HCT116 (cell line): ENCODE results near the gene STK4. TPM values are rescaled to one million over a fixed set of nuclear protein-coding genes. Genes with fewer than 3 reads are reported as not detected.

ENCODE experiments used
- ATAC-seq: fragments of 200-7000 bp; cut with Tn5 transposase; 2 replicates; pipeline ENCODE4 v1.9.1; 2020; ENCODE audit warnings: mild to moderate bottlenecking, moderate library complexity
- BruUV-seq: library from RNA; stranded (reverse); fragments of 400-500 nt; replicated peaks from 2 replicates; lab custom pipeline; 2021; lab: Mats Ljungman, UMichigan
- CTCF ChIA-PET: fragments of 300-600 bp; sonication (Branson Sonifier 250); formaldehyde crosslinking; loops from one replicate; lab custom pipeline; 2021; ENCODE audit warnings: antibody characterized with exemption; lab: Charles Lee
- POLR2A ChIA-PET: fragments of 300-600, 350-600 bp; sonication (Branson Sonifier 250); formaldehyde crosslinking; loops from one replicate; lab custom pipeline; 2021; ENCODE audit warnings: antibody characterized with exemption; lab: Charles Lee
- RAD21 ChIA-PET, 2 experiments: fragments of 300-600 bp; sonication (Branson Sonifier 250); formaldehyde crosslinking; loops; one replicate each; lab custom pipeline; 2023; ENCODE audit warnings: low total read pairs in 2 of 2; ENCODE audit not compliant: uncharacterized antibody in 2 of 2, unreplicated experiment in 2 of 2, low non-redundant PET in 1 of 2; lab: Charles Lee
- DNase-seq: peaks from one replicate; pipeline ENCODE4 v3.0.0-alpha.2; 2010; ENCODE audit warnings: low read depth, low spot score
- H2AFZ ChIP-seq: fragments of 200-600 bp; shearing (Covaris generic), sonication (generic); 2 replicates; pipeline ENCODE4 v1.6.1; 2017; ENCODE audit warnings: low read depth, mixed run types, mixed read lengths, antibody characterized with exemption, low read length; ENCODE audit not compliant: poor library complexity, severe bottlenecking
- H3K27ac ChIP-seq: 2 replicates; pipeline ENCODE4 v1.5.1; 2012; ENCODE audit warnings: low read depth, low read length
- H3K27me3 ChIP-seq: fragments of 200-600 bp; sonication (generic); 2 replicates; pipeline ENCODE4 v1.6.1; 2016; ENCODE audit warnings: mixed run types, low read length, mixed read lengths; ENCODE audit not compliant: insufficient read depth
- H3K36me3 ChIP-seq, 2 experiments: fragments of 200-500 bp in 1 of 2; fragments of 200-600 bp in 1 of 2; sonication (Bioruptor generic) in 1 of 2; sonication (generic) in 1 of 2; 2 replicates each; pipeline versions ENCODE4 v1.5.1 to v1.6.1; 2014 to 2016; ENCODE audit warnings: low read length in 2 of 2, inconsistent platforms in 1 of 2, mixed read lengths in 1 of 2, mixed run types in 1 of 2; ENCODE audit not compliant: insufficient read depth in 2 of 2, control insufficient read depth in 1 of 2
- H3K4me1 ChIP-seq, 2 experiments: fragments of 200-600 bp in 1 of 2; sonication (generic) in 1 of 2; 2 replicates each; pipeline versions ENCODE4 v1.5.1 to v1.6.1; 2012 to 2017; ENCODE audit warnings: low read length in 2 of 2, inconsistent platforms in 1 of 2, mild to moderate bottlenecking in 1 of 2, mixed read lengths in 1 of 2, mixed run types in 1 of 2, moderate library complexity in 1 of 2; ENCODE audit not compliant: insufficient read depth in 2 of 2, control insufficient read depth in 1 of 2
- H3K4me2 ChIP-seq: fragments of 200-600 bp; sonication (generic); 2 replicates; pipeline ENCODE4 v1.6.1; 2017; ENCODE audit warnings: mixed run types, low read length, mixed read lengths
- H3K4me3 ChIP-seq, 2 experiments: fragments of 200-600 bp in 1 of 2; sonication (generic) in 1 of 2; replicated peaks in 1 of 2; 2 replicates each; pipeline ENCODE4 v1.5.1; 2011 to 2016; ENCODE audit warnings: low read length in 2 of 2, control low read depth in 1 of 2, low read depth in 1 of 2, mild to moderate bottlenecking in 1 of 2, mixed read lengths in 1 of 2, mixed run types in 1 of 2
- H3K79me2 ChIP-seq: fragments of 200-600 bp; sonication (generic); 2 replicates; pipeline ENCODE4 v1.6.1; 2017; ENCODE audit warnings: mild to moderate bottlenecking, mixed run types, low read length, moderate library complexity, mixed read lengths; ENCODE audit not compliant: insufficient read depth
- H3K9ac ChIP-seq: fragments of 200-600 bp; sonication (generic); 2 replicates; pipeline ENCODE4 v1.6.1; 2016; ENCODE audit warnings: low read length, mixed read lengths
- H3K9me2 ChIP-seq: fragments of 200-600 bp; sonication (generic), shearing (Covaris generic); 2 replicates; pipeline ENCODE4 v1.6.1; 2017; ENCODE audit warnings: mixed run types, mild to moderate bottlenecking, moderate library complexity; ENCODE audit not compliant: insufficient read depth
- H3K9me3 ChIP-seq, 2 experiments: fragments of 200-500 bp in 1 of 2; fragments of 200-600 bp in 1 of 2; sonication (Bioruptor generic) in 1 of 2; sonication (generic) in 1 of 2; 2 replicates each; pipeline ENCODE4 v1.6.1; 2014 to 2017; ENCODE audit warnings: low read length in 2 of 2, mixed read lengths in 2 of 2, inconsistent platforms in 1 of 2, low read depth in 1 of 2, mild to moderate bottlenecking in 1 of 2, mixed run types in 1 of 2, moderate library complexity in 1 of 2; ENCODE audit not compliant: control insufficient read depth in 1 of 2, insufficient read depth in 1 of 2
- H4K20me1 ChIP-seq: fragments of 200-600 bp; sonication (generic), shearing (Covaris generic); 2 replicates; pipeline ENCODE4 v1.6.1; 2017; ENCODE audit warnings: mixed run types, mild to moderate bottlenecking, moderate library complexity; ENCODE audit not compliant: insufficient read depth
- CEBPB ChIP-seq: IDR thresholded peaks from 2 replicates; pipeline ENCODE4 v1.6.1; 2012; ENCODE audit warnings: low read depth
- CTCF ChIP-seq, 3 experiments: fragments of 200-600 bp in 1 of 3; sonication (generic) in 1 of 3; IDR thresholded peaks in 2 of 3; conservative IDR thresholded peaks in 1 of 3; 2 replicates each; pipeline ENCODE4 v1.5.1; 2012 to 2017; ENCODE audit warnings: low read depth in 2 of 3, low read length in 2 of 3, antibody characterized with exemption in 1 of 3, borderline replicate concordance in 1 of 3, control low read depth in 1 of 3, mild to moderate bottlenecking in 1 of 3, mixed read lengths in 1 of 3, mixed run types in 1 of 3, moderate library complexity in 1 of 3; ENCODE audit not compliant: insufficient read depth in 1 of 3
- FOSL1 ChIP-seq: IDR thresholded peaks from 2 replicates; pipeline ENCODE4 v1.6.1; 2012; ENCODE audit warnings: low read depth
- JUND ChIP-seq: IDR thresholded peaks from 2 replicates; pipeline ENCODE4 v1.6.1; 2012
- POLR2A ChIP-seq: IDR thresholded peaks from 2 replicates; pipeline ENCODE4 v1.7.0; 2011; ENCODE audit warnings: borderline replicate concordance; ENCODE audit not compliant: insufficient read depth, insufficient read length; ENCODE audit errors: extremely low read depth
- POLR2AphosphoS5 ChIP-seq: IDR thresholded peaks from 2 replicates; pipeline ENCODE4 v1.6.1; 2011; ENCODE audit warnings: mild to moderate bottlenecking, low read depth, low read length, moderate library complexity
- SIN3A ChIP-seq: IDR thresholded peaks from 2 replicates; pipeline ENCODE4 v1.6.1; 2012; ENCODE audit warnings: low read depth
- SP1 ChIP-seq: IDR thresholded peaks from 2 replicates; pipeline ENCODE4 v1.6.1; 2012; ENCODE audit warnings: low read depth
- SRF ChIP-seq: IDR thresholded peaks from 2 replicates; pipeline ENCODE4 v1.6.1; 2012; ENCODE audit warnings: low read depth
- TCF7L2 ChIP-seq: IDR thresholded peaks from 2 replicates; pipeline ENCODE4 v1.7.0; 2011; ENCODE audit warnings: borderline replicate concordance, inconsistent platforms; ENCODE audit not compliant: insufficient read depth, insufficient read length; ENCODE audit errors: extremely low read depth
- YY1 ChIP-seq: IDR thresholded peaks from 2 replicates; pipeline ENCODE4 v1.6.1; 2011; ENCODE audit warnings: low read length, low read depth, moderate library complexity, mild to moderate bottlenecking; ENCODE audit not compliant: insufficient replicate concordance; ENCODE audit errors: extremely low read depth
- ZFX ChIP-seq: fragments of 450-650 bp; IDR thresholded peaks from 2 replicates; pipeline ENCODE4 v1.6.1; 2017
- intact Hi-C: fragments of 100-400 bp; cut with micrococcal nuclease; formaldehyde crosslinking; loops from 2 replicates; pipeline ENCODE4 v1.10.0; 2022
- total RNA-seq: library from RNA; stranded (reverse); gene quantifications from one replicate; pipeline ENCODE4 v1.2.1, GENCODE V29; 2021; ENCODE audit not compliant: unreplicated experiment
- TF ChIP-seq, protein P1 (sequence below): IDR thresholded peaks from 2 replicates; pipeline ENCODE4 v1.6.1; 2012
- TF ChIP-seq, protein P2 (sequence below): IDR thresholded peaks from 2 replicates; pipeline ENCODE4 v1.6.1; 2012
- TF ChIP-seq, protein P3 (sequence below): IDR thresholded peaks from 2 replicates; pipeline ENCODE4 v1.6.1; 2012; ENCODE audit warnings: low read depth

STK4 gene
- total RNA-seq, 1 experiment from 2014 or later = 45.4 TPM

GRCh38 chr20:45008521-45009049 lies 42.3 kb downstream of the STK4 start:
- CTCF ChIA-PET = no interaction called here
- Histone ChIP-seq H3K4me3 (no peak overlapping the region), H3K27ac (no peak overlapping the region), H3K27me3 (no peaks in the 10 kb centered on the region), H3K4me2 (no peak overlapping the region), H3K9me3 (no peaks in the 10 kb centered on the region), H3K9ac (no peak overlapping the region), H4K20me1 (no peaks in the 10 kb centered on the region), H3K79me2 (peaks cover 23% of the 10 kb centered on the region), H2AFZ (no peak overlapping the region), H3K36me3 (peaks cover 6% of the 10 kb centered on the region in 2 experiments; a peak in 2 of 4 replicates), H3K9me2 (no peaks in the 10 kb centered on the region), H3K4me1 (peaks cover 13 to 18% of the 10 kb centered on the region in 2 experiments)
- TF ChIP-seq POLR2AphosphoS5 = no peak
- no peak for TF ChIP-seq FOSL1
- BruUV-seq = no TSS peak
- intact Hi-C loops = no loop called here
- POLR2A ChIA-PET = no interaction called here
- ATAC-seq (no peak), DNase-seq (no peak)
- RAD21 ChIA-PET = no interaction called here

DNA sequence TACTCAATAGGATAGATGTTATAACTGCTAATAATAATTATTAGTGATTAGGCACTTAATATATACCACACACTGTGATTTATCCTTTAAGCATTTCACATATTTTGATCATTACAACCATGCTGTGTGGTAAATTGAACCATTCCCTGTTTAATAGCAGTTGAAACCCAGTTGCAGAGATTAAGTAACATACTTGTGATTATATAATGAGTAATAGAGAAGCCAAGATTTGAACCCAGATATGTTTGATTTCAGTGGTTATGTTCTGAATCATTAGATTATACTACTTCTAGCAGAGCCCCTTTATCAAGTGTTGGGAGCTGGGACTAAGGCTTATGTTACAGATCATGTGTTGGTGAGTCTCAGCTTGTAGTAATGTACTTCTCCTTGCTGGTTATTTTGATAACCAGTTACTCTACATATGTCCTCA lies 44.1 kb downstream of the STK4 start:
- TF ChIP-seq, protein P1, sequence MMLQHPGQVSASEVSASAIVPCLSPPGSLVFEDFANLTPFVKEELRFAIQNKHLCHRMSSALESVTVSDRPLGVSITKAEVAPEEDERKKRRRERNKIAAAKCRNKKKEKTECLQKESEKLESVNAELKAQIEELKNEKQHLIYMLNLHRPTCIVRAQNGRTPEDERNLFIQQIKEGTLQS = no peak
- TF ChIP-seq ZFX = no peak
- no peak for TF ChIP-seq SIN3A
- TF ChIP-seq CTCF (IDR thresholded peaks at IDR 0.05 in 2 of 3, conservative IDR thresholded peaks at IDR 0.05 in 1 of 3; ENCODE audit: borderline replicate concordance in 1 of 3, insufficient read depth in 1 of 3, low read depth in 2 of 3, low read length in 2 of 3) = no peak
- no peak for TF ChIP-seq SP1
- no peak for TF ChIP-seq TCF7L2
- no peak for TF ChIP-seq POLR2A
- TF ChIP-seq, protein P2, sequence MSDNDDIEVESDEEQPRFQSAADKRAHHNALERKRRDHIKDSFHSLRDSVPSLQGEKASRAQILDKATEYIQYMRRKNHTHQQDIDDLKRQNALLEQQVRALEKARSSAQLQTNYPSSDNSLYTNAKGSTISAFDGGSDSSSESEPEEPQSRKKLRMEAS = no peak
- no peak for TF ChIP-seq JUND
- TF ChIP-seq SRF = no peak
- TF ChIP-seq CEBPB = no peak
- no peak for TF ChIP-seq YY1
- TF ChIP-seq, protein P3, sequence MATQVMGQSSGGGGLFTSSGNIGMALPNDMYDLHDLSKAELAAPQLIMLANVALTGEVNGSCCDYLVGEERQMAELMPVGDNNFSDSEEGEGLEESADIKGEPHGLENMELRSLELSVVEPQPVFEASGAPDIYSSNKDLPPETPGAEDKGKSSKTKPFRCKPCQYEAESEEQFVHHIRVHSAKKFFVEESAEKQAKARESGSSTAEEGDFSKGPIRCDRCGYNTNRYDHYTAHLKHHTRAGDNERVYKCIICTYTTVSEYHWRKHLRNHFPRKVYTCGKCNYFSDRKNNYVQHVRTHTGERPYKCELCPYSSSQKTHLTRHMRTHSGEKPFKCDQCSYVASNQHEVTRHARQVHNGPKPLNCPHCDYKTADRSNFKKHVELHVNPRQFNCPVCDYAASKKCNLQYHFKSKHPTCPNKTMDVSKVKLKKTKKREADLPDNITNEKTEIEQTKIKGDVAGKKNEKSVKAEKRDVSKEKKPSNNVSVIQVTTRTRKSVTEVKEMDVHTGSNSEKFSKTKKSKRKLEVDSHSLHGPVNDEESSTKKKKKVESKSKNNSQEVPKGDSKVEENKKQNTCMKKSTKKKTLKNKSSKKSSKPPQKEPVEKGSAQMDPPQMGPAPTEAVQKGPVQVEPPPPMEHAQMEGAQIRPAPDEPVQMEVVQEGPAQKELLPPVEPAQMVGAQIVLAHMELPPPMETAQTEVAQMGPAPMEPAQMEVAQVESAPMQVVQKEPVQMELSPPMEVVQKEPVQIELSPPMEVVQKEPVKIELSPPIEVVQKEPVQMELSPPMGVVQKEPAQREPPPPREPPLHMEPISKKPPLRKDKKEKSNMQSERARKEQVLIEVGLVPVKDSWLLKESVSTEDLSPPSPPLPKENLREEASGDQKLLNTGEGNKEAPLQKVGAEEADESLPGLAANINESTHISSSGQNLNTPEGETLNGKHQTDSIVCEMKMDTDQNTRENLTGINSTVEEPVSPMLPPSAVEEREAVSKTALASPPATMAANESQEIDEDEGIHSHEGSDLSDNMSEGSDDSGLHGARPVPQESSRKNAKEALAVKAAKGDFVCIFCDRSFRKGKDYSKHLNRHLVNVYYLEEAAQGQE = no peak
- Histone ChIP-seq H3K4me2 (no peak overlapping the region), H2AFZ (no peak overlapping the region), H3K9me2 (no peaks in the 10 kb centered on the region), H3K27ac (no peak overlapping the region), H3K9me3 (no peaks in the 10 kb centered on the region), H3K4me1 (peaks cover 13 to 19% of the 10 kb centered on the region in 2 experiments), H3K9ac (no peak overlapping the region), H3K36me3 (peaks cover 6% of the 10 kb centered on the region in 2 experiments; a peak in 2 of 4 replicates), H3K27me3 (no peaks in the 10 kb centered on the region), H3K4me3 (no peak overlapping the region), H3K79me2 (peaks cover 26% of the 10 kb centered on the region), H4K20me1 (no peaks in the 10 kb centered on the region)
- ATAC-seq (no peak), DNase-seq (no peak)
- ChIA-PET CTCF (interaction anchor here (0.6 to 2.3 kb wide), 11 partner anchors 9 to 278 kb away, joined by 3 to 22 read pairs (median 6); no protein-coding TSS in a partner anchor), POLR2A (no interaction called here), RAD21 (no interaction called here)
- BruUV-seq = no TSS peak
- intact Hi-C loops = loop anchor here (2.0 kb wide), 1 partner anchor 280 kb away; no protein-coding TSS in a partner anchor
